Suprapubic skin (tissue), 4 donors: Measurements from ENCODE around the gene MAGI1.

Experiments used
- CTCF ChIP-seq, 2 donors: fragments of 200-600 bp in 1 of 2; fragments of 450-650 bp in 1 of 2; sonication (generic) in 1 of 2; IDR thresholded peaks; one replicate each; pipeline ENCODE4 v1.5.1; 2016 to 2019; ENCODE audit warnings: antibody characterized with exemption in 2 of 2, mild to moderate bottlenecking in 1 of 2, moderate library complexity in 1 of 2
- EP300 ChIP-seq: sonication (generic); formaldehyde crosslinking; IDR thresholded peaks from one replicate; pipeline ENCODE4 v1.6.1; 2017; ENCODE audit warnings: antibody characterized with exemption
- POLR2A ChIP-seq, 2 donors: fragments of 450-650 bp; IDR thresholded peaks; one replicate each; pipeline ENCODE4 v1.6.1; 2017; ENCODE audit warnings: antibody characterized with exemption in 2 of 2, mild to moderate bottlenecking in 2 of 2, moderate library complexity in 2 of 2
- POLR2AphosphoS5 ChIP-seq, 3 donors: sonication (generic); formaldehyde crosslinking; IDR thresholded peaks; one replicate each; pipeline ENCODE4 v1.6.1; 2017; ENCODE audit warnings: antibody characterized with exemption in 3 of 3

DNA sequence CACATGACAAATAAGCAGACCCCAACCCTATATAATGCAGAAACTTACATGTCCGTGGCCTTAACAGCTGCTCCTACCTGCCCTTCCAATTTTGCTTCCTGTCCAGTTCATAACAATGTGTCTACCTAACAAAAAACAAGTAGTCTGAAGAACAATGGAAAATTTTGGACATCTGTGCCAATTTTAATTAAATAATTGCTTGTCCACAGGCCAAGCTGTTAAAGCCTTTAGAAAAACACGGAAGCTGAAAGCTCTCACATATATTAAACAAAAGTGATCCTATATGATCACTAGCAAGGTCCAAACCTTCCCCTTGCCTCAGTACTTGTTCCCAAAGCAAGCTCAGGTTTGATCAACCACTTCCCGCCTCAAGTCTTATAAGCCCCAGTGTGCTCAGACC lies 37.1 kb downstream of the MAGI1 start:
- TF ChIP-seq CTCF (IDR thresholded peaks at IDR 0.05) (no peak), POLR2A (IDR thresholded peaks at IDR 0.05) (no peak), EP300 (no peak), POLR2AphosphoS5 (IDR thresholded peaks at IDR 0.05) (no peak)
